Germinal center (tissue), 1 donor: ENCODE data around the gene SMYD3.
"Not testable (repeated sequence)": the region's sequence is repeated elsewhere in the genome, so short reads cannot be mapped to it uniquely, and the experiment has no call there.

Experiments
- DNase-seq: peaks from one replicate; pipeline ENCODE4 v3.0.0; 2012; ENCODE audit warnings: mixed read lengths, low spot score

Gene SMYD3

DNA sequence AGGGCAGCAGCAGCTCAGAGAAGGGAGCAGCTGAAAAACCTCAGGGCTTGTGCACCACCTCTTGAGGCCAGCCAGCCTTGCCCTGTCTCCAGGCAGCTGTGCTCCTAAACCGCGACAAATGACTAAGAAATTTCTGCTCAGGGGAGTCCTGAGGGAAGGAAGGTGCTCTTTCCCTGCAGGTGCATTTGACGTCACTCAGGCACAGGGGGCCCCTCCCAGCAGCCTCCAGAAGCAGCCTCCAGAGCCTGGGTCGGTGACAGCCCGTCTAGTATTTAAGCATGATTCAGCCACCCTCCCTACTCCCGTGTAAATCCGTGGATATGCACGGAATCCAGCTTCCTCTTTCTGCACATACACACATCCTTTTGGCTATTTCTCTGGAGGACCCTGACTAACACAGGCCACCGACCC, 791.8 kb downstream of the SMYD3 start:
- DNase-seq, result no peak

DNA sequence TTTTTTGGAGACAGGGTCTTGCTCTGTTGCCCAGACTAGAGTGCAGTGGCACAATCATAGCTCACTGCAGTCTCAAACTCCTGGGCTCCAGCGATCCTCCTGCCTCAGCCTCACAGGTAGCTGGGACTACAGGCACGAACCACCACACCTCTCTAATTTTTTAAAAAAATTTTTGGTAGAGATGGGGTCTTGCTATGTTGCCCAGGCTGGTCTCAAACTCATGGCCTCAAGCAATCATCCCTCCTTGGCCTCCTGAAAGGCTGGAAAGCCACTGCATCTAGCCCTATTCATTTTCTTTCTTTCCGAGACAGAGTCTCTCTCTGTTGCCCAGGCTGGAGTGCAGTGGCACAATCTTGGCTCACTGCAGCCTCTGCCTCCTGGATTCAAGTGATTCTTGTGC, 793.1 kb downstream of the SMYD3 start:
- not testable (repeated sequence) for DNase-seq

DNA sequence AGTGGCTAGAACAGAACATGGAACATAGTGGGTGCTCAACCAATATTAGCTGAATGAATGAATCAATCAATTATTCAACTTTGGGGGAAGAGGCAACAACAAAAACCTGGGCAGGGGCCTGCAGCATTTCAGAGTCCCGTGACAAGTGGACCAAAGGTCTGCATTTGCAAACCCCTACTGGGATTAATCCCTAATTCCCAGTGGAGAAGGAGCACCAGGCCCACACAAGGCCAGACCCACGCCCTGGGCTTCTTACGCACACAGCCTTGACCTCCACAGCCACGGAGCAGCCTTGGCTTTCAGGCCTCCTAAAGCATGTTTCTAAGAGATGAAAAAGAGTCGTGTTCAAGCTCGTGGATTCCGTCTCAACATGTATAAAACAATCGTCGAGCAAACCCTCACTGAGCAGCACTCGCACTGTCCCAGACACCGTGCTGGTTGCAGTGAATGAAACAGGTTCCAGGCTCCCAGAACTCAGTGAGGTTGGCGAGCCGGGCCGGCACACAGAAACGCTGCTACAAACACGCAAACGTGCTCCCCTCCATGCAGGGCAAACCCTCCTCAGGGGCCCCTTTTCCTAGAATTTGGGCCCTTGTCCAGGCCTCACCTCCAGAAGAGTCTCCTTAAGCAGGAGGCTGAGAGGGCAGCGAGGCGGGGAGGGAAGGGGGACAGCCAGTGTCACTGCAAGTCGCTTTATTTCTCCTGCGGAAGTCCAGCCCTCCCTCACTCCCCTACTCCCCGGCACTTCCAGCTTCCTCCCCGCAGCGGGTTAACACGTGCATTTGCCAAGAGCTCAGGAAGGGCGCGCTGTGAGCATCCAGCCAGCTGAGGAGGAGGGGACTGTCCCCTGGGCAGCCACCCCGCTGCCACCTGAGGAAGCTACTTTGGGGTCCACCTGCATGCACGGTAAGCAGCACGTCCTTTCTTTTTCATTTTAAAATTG, 795.8 kb downstream of the SMYD3 start:
- no peak for DNase-seq

DNA sequence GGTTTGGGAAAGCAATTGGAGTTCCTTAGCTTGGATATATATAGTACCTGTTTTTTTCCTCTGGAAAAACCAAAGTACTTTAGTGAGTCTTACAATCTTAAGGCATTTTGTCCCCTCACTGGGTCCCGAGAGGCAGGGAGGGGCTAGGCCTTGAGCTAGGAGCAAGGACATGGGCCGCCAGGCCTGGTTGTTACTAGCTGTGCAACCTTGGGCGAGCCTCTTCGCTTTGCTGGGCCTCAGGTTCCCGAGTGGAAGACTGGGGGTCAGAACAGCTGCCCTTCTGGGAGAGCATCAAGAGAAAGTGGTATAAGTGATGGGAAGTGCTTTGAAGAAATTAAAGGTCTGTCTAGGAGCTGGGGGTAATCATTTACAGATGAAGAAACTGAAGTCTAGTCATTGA, 799.1 kb downstream of the SMYD3 start:
- DNase-seq, result no peak

DNA sequence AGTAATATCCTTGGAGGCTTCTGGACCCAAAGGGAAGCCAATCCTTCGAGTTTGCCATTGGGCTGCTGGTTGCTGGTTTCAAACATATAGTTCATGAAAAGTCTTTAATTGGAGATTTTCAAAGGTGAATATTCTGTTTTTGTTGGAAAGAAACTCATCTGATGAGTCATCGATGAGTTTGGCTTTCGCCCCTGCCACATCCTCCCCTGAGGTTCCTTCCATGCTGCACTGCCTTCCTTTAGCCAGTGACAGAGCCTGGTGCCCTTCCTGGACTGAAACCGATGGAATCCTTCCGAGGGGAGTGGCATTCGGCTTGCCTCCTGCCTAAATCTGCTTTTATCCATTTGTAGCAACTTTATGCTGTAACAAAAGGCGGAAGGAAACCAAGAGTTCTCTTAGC, 802.3 kb downstream of the SMYD3 start:
- no peak for DNase-seq

DNA sequence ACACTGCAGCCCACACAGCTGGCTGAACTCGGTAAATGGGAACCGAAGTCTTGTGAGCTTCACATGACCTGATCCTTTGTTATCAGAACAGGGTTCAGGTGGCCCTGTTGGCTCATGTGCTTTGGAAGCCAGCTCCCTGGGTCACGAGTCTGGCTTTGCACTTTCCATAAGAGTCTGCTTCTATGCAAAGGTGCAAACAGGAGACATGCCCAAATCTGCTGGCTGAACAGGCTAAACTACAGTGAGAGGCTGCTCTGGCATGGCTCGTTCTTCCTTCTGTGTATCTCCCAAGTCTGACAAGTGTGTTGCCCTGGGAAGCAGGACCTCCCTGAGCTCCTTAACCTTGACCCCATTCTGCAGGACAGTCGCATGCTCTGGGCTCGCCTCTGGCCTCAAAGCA, 802.7 kb downstream of the SMYD3 start:
- DNase-seq, result no peak

DNA sequence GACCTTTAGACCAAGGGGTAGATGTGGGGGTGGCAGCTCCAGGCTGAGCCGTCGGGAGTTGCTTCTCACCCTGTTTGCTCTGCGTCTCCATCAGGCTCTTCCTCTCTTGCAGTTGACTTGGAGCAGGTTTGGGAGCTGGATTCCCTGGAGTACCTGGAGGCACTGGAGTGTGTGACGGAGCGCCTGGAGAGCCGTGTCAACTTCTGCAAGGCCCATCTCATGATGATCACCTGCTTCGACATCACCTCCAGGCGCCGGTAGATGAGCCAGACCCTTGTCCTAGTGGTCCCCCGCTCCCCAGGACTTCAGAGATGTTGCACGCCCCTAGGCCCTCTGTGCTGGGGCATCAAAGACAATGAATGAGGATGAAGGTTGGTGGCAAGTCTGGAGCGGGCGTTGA, 804.7 kb downstream of the SMYD3 start:
- no peak for DNase-seq

DNA sequence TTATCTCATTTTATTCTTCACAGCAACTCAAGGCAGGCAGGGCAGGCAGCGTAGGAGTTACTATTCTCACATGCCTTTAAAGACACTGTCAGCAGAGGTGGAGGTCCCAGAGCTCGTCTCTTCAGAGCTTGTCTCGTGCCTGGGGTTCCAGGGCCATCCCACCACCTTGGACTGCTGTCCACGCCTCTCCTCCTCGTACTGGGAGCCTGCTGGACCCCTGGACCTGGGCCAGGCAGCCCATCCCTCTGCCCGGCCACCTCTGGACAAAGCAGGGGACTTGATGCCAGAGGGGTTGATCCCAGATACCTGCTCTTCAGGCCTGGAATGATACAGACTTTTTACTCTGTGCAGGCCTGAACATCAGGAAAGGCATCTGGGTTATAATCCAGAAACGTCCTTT, 805.4 kb downstream of the SMYD3 start:
- no peak for DNase-seq

DNA sequence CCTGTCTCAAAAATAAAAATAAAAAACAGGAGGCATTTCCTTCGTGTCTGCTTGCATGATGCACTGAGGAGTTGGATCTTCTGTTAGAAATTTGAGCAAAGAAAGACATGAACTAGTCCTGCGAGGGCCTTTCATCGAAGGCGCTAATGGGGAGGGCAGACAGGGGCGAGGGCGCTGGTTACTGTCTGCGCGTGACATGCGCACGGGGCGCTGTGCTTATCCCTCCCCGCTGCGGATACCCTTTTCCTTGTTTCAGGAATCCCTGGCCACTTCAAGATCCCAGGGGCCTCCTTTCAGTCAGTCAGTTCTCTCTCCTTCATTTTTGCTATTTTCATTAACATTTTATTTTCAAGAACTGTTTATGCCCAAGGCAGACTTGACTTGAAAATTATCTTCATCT, 806.4 kb downstream of the SMYD3 start:
- no peak for DNase-seq
